NCI-H2227 treated with DMSO at 0.1 percent for 48 hours (cell line): ENCODE measurements around the gene LSM14A.
"Not testable (repeated sequence)": the region's sequence is repeated elsewhere in the genome, so short reads cannot be mapped to it uniquely, and the experiment has no call there.

Experiments
- DNase-seq: peaks from one replicate; lab custom pipeline; 2025; lab: John Stamatoyannopoulos, UW

The LSM14A gene

DNA sequence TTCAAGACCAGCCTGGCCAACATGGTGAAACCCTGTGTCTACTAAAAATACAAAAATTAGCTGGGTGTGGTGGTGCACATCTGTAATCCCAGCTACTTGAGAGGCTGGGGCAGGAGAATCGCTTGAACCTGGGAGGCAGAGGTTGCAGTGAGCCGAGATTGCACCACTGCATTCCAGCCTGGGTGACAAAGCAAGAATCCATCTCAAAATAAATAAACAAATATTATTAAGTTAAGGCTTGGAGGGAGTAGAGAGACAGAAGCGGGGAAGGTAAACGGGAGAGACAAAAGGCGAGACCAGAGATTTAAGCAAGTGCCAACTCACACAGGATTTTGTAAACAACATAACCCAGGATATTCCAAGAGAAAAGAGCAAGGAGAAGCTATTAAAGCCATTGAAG is 12.8 kb upstream of the LSM14A start:
- DNase-seq = not testable (repeated sequence)

GRCh38 chr19:34161902-34162301 is 10.4 kb upstream of the LSM14A start:
- DNase-seq = not testable (repeated sequence)

DNA sequence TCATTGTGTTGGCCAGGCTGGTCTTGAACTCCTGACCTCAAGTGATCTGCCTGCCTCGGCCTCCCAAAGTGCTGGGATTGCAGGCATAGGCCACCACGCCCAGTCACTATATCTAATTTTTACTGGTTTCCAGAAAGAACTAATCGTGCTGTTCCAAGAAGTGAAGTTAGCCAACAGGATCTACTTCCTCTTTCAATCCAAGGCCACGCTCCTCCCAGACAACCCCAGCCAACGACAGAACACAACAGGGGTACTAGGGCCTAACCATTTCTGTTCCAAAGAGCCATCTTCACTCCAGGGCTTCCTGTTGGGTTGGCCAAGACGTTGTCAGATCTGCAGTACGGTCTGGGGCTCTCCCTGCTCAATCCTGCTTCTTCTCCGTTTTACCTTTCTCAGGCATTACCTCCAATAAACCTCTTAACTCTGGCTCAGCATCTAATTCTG is 7.0 kb upstream of the LSM14A start:
- DNase-seq = no peak

DNA sequence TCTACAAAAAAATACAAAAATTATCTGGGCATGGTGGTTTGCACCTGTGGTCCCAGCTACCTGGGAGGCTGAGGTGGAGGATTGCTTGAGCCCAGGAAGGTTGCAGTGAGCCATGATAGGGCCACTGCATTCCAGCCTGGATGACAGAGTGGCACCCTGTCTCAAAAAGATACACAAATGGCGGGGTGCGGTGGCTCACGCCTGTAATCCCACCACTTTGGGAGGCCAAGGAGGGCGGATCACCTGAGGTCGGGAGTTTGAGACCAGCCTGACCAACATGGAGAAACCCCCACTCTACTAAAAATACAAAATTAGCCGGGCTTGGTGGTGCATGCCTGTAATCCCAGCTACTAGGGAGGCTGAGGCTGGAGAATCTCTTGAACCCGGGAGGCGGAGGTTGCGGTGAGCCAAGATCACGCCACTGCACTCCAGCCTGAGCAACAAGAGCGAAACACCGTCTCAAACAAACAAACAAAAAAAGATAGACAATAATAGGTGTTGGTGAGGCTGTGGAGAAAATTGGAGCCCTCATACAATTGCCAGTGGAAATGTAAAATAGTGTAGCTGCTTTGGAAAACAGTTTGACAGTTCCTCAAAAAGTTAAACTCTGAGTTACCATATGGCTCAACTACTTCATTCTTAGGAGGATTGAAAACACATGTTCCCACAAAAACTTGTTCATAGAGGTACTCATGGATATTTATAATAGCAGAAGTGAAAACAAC is 2.7 kb upstream of the LSM14A start:
- DNase-seq = not testable (repeated sequence)

- peak; percentile 98 for DNase-seq
Observed at GRCh38 chr19:34171539-34171876, 796 bp upstream of the LSM14A start.

DNA sequence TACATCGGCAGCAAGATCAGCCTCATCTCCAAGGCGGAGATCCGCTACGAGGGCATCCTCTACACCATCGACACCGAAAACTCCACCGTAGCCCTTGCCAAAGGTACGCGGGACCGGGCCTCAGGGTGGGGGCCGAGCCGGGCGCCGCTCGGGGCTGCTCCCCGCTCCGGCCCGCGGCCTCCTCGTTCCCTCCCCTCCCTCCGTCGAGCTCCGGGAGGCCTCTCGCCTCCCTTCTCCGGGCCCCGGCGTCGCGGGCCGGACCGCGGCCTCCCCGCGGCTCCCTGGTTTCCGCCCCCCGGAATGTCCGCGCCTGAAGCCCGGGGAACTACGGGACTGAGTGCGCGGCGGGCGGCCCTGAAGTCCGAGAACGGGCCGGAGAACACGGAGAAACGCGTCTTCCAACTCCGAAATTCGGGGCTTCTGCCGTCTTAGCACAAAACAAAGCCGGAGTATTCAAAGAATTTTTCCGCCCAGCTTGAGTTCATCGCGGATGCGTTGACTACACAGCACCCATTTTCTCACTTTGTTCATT is 423 bp downstream of the LSM14A start:
- DNase-seq = peak; percentile 78

- peak; percentile 64 for DNase-seq
Observed at GRCh38 chr19:34173193-34173956, 1.1 kb downstream of the LSM14A start.

DNA sequence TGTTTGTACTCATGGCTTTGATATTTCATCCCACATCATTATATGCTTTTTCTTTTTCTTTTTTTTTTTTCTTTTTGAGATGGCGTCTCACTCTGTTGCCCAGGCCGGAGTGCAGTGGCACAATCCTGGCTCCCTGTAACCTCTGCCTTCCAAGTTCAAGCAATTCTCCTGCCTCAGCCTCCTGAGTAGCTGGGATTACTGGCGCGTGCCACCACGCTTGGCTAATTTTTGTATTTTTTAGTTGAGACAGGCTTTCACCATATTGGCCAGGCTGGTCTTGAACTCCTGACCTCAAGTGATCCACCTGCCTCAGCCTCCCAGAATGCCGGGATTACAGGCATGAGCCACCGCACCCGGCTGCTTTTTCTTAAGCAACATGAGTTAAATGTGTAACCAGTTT is 2.9 kb downstream of the LSM14A start:
- DNase-seq = not testable (repeated sequence)

- no peak for DNase-seq
Observed at GRCh38 chr19:34176581-34176980, 4.3 kb downstream of the LSM14A start.

GRCh38 chr19:34178274-34178610 is 5.9 kb downstream of the LSM14A start:
- DNase-seq = no peak

GRCh38 chr19:34179066-34179465 is 6.8 kb downstream of the LSM14A start:
- no peak for DNase-seq

DNA sequence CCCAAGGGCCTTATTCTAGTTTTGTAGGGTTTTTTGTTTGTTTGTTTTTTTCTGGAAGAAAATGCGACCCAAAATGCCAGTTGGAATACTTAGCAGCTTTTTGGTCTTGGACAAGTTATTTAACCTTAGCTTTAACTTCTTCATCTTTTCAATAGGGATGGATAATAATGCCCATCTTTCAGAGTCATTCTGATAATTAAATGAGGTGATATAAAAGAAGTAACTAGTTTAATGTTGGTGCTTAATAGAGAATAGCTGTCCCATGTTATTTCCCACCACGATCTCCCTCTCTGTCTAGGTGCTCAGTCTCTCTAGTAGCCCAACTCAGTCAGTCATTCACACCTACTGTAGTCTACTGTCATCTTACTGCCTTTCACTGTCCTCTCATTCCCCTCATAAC is 8.0 kb downstream of the LSM14A start:
- DNase-seq = no peak

GRCh38 chr19:34180709-34181108 is 8.4 kb downstream of the LSM14A start:
- DNase-seq = no peak

DNA sequence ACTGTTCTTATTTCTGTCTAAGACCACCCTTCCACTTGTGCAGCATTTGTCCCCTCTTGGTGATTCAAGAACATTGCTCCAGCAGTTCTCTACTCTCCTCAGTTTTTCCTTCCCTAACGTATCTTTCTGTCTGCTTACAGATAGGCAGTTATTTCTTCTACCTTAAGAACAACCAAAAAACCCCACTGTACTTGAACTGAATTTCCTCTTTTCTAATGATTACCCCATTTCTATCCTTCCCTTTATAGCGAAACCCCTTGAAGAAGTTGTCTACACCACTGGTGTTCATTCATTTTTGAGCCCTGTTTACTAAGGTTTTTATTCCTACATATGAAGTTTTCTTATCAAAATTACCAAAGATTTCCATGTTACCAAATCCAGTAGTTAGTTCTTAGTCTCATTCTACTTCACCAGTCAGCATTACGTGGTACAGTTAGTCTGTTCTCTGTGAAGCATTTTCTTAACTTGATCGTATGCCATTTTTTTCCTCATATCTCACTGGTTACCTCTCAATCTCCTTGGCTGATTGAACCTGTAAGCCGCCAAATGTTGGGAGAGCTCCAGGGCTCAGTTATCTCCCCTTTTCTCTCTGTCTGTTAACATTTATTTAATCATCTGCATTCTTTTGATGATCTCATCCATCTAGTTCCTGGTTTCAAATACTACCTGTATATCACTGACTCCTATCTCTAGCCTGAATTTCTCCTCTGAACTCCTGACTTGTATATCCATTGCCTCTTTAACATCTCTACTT is 9.0 kb downstream of the LSM14A start:
- DNase-seq = no peak

DNA sequence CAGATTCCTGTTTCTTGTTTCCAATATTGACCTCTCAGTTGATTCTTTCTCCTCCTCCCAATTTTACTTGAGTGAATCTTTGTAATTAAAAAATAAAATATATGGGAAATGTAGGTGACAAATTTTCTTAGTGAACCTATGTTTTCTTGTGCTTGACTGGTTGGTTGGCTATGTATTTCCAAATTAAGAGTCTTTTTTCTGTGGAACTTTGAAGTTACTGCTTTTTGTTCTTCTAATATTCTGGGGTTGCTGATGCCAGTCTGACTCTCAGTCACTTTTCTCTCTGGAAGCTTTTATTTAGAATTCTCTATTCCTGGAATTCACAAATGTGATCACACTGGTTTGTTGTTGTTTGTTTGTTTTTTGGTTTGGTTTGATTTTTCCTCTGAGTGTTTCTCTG is 9.8 kb downstream of the LSM14A start:
- no peak for DNase-seq

- DNase-seq = no peak
Observed at GRCh38 chr19:34184880-34185491, 12.7 kb downstream of the LSM14A start.

GRCh38 chr19:34186205-34186604 is 13.9 kb downstream of the LSM14A start:
- no peak for DNase-seq

DNA sequence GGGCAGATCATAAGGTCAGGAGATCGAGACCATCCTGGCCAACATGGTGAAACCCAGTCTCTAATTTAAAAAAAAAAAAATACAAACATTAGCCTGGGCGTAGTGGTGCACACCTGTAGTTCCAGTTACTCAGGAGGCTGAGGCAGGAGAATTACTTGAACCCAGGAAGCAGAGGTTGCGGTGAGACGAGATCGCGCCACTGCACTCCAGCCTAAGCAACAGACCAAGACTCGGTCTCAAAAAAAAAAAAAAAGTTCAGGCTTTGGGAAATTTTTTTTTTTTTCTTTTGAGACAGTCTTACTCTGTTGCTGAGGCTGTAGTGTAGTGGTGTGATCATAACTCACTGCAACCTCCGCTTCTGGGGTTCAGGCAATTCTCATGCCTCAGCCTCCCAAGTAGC is 14.7 kb downstream of the LSM14A start:
- no peak for DNase-seq

DNA sequence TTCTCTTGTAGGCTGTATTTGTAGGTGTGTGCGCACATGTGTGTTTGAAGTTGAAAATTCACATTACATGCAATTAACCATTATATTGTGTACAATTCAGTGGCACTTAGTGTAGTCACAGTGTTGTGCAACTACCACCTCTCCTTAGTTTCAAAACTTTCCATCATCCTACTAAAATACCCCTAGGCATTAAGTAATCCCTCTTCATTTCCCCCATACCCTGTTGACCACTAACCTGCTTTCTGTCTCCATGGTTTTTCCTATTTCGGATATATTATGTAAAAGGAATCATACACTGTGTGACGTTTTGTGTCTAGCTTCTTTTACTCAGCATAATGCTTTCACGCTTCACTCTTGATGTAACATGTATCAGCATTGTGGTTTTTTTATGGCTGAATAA is 16.1 kb downstream of the LSM14A start:
- no peak for DNase-seq

DNA sequence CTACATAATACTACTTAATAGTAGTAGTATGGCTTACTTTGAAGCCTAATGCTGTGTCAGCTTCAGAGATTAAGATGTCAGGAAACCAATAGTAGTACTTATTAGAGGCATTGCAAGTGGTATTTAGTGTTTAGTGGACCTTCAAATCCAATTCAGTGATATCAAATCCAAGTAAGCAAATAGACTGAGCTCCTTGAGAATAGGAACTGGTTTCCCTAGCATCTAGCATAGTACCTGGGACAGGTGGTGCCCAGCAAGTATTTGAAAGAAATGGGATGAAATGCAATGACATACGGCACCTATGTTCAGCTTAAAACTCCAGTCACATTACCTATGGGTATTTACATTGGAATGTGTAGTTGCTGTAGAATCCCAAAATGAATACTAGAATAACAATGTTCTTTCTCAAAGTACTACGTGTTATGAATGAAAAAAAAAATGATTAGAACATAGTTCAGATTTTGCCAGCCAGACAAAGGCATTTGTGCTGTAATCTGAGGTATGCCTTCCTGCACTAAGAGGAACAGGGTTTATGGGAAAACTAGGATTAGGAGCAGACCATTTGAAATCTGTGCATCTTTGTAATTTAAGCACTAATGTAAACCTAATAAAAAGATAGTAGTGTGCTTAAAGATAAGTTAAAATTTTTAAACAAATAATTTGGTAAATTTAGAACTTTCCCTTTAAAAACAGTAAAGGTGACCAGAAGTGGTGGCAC is 17.1 kb downstream of the LSM14A start:
- no peak for DNase-seq

DNA sequence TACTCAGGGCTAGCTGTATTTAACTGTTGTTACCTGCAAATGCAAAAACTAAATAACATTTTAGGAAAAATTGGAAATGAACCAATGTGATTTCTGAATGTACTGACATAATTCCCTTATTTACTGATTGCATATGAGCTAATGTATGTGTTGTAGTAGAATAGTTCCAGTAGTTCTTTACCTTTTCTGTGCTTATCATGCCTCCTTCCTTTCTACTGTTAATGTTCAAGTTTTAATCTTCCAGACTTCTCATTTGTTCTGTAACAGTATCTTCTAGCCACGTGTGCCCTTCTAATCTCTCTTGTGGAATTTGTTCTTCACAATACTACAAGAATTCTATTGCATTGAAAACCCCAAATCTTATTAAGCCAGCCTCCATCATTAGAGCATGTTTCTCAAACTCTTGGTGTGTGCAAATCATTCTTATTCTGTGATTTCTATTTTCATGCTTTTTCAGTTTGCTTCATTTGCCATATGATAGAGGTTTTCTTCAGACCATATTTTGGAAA is 17.7 kb downstream of the LSM14A start:
- no peak for DNase-seq
